Gastroesophageal sphincter (tissue), 3 donors: ENCODE results near the gene OCA2.

Experiments
- CTCF ChIP-seq, 4 experiments: fragments of 200-600 bp in 2 of 4; fragments of 450-650 bp in 2 of 4; sonication (generic) in 1 of 4; IDR thresholded peaks; one replicate each; pipeline ENCODE4 v1.5.1; 2017 to 2019; ENCODE audit warnings: antibody characterized with exemption in 4 of 4, mild to moderate bottlenecking in 2 of 4, moderate library complexity in 2 of 4
- POLR2A ChIP-seq, 2 donors: fragments of 450-650 bp; IDR thresholded peaks; one replicate each; pipeline ENCODE4 v1.6.1; 2017; ENCODE audit warnings: antibody characterized with exemption in 2 of 2, mild to moderate bottlenecking in 2 of 2, moderate library complexity in 1 of 2
- POLR2AphosphoS5 ChIP-seq: sonication (generic); formaldehyde crosslinking; IDR thresholded peaks from one replicate; pipeline ENCODE4 v1.6.1; 2017; ENCODE audit warnings: antibody characterized with exemption

- TF ChIP-seq CTCF (IDR thresholded peaks at IDR 0.05) (no peak), POLR2A (IDR thresholded peaks at IDR 0.05) (no peak), POLR2AphosphoS5 (no peak)
These were observed 300.3 kb downstream of the OCA2 start for GRCh38 chr15:27798807-27799206.
